ENCODE measurements around the gene SLC35G6.

GRCh38 chr17:7501729-7502128, 20.5 kb downstream of the SLC35G6 start:
- TF ChIP-seq CTCF (IDR thresholded peaks at IDR 0.05) (no peak), POLR2A (IDR thresholded peaks at IDR 0.05) (no peak)
